SU-DHL-6 (cell line): ENCODE measurements around the gene ACSM6.

Experiments used
- EZH2phosphoT487 ChIP-seq: fragments of 200-600 bp; sonication (generic), shearing (Covaris generic); conservative IDR thresholded peaks from 2 replicates; pipeline ENCODE4 v1.6.1; 2018; ENCODE audit warnings: mild to moderate bottlenecking, antibody characterized with exemption, low read length, moderate library complexity, mixed read lengths
- TF ChIP-seq, protein P1 (sequence below): fragments of 200-600 bp; sonication (generic); IDR thresholded peaks from one replicate; pipeline ENCODE4 v1.5.1; 2017; ENCODE audit warnings: antibody characterized with exemption, mild to moderate bottlenecking, low read length, moderate library complexity; ENCODE audit not compliant: insufficient read depth, poor library complexity, severe bottlenecking

- TF ChIP-seq, protein P1, sequence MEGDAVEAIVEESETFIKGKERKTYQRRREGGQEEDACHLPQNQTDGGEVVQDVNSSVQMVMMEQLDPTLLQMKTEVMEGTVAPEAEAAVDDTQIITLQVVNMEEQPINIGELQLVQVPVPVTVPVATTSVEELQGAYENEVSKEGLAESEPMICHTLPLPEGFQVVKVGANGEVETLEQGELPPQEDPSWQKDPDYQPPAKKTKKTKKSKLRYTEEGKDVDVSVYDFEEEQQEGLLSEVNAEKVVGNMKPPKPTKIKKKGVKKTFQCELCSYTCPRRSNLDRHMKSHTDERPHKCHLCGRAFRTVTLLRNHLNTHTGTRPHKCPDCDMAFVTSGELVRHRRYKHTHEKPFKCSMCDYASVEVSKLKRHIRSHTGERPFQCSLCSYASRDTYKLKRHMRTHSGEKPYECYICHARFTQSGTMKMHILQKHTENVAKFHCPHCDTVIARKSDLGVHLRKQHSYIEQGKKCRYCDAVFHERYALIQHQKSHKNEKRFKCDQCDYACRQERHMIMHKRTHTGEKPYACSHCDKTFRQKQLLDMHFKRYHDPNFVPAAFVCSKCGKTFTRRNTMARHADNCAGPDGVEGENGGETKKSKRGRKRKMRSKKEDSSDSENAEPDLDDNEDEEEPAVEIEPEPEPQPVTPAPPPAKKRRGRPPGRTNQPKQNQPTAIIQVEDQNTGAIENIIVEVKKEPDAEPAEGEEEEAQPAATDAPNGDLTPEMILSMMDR, result no peak
- TF ChIP-seq EZH2phosphoT487, result no peak
Measured at GRCh38 chr10:95247200-95247880, 53.3 kb downstream of the ACSM6 start.
